NT2/D1 (cell line): Measurements from ENCODE around the gene ACER3.

Experiments used
- SUZ12 ChIP-seq: IDR thresholded peaks from 2 replicates; pipeline ENCODE4 v1.6.1; 2011; ENCODE audit not compliant: insufficient read length, insufficient read depth; ENCODE audit errors: extremely low read depth
- YY1 ChIP-seq: IDR thresholded peaks from 2 replicates; pipeline ENCODE4 v1.6.1; 2011; ENCODE audit not compliant: insufficient read length, insufficient read depth
- ZNF274 ChIP-seq: IDR thresholded peaks from 2 replicates; pipeline ENCODE4 v1.6.1; 2011; ENCODE audit warnings: mild to moderate bottlenecking, low read depth, low read length

- TF ChIP-seq YY1: no peak
- TF ChIP-seq ZNF274: no peak
- no peak for TF ChIP-seq SUZ12
These were observed 194.4 kb downstream of the ACER3 start for GRCh38 chr11:77055101-77055561.
